Cerebellar nuclear complex (tissue), 1 donor: ENCODE results near the gene DAP3.
"Not testable (repeated sequence)": the region's sequence is repeated elsewhere in the genome, so short reads cannot be mapped to it uniquely, and the experiment has no call there.

ENCODE experiments used
- DNase-seq, 2 experiments: peaks; one replicate each; lab custom pipeline; 2025; lab: John Stamatoyannopoulos, UW

DAP3 gene

DNA sequence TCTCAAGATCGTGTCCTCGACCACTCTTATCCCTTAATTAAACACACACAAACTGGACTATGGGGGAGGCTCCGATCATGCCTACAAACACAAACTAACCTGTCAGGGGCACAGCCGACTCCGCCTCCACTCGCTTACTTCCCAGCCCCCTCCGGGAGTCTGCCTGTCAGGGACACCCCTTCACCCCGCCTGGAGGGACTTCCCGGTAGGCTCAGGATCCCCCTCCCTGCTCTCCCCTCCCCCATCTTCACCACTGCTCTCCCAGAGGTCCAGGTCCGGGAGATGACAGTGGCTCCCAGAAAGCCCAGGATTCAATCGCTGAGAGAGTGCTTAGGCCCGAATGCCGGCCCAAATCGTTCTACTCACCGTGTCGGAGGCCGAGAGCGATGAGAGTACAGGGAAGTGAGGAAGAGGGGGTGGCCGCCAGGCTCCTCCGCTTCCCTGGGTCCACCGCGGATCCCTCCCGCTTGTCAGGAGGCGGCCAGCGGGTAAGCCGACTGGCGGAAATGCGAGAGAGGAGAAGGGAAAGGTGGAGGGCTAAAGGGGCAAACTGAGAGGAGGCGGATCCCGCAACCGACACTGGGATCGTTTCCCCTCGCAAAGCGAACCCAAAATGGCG, 1.1 kb upstream of the DAP3 start:
- peak in 1 of 2 experiments; percentile 23 for DNase-seq

DNA sequence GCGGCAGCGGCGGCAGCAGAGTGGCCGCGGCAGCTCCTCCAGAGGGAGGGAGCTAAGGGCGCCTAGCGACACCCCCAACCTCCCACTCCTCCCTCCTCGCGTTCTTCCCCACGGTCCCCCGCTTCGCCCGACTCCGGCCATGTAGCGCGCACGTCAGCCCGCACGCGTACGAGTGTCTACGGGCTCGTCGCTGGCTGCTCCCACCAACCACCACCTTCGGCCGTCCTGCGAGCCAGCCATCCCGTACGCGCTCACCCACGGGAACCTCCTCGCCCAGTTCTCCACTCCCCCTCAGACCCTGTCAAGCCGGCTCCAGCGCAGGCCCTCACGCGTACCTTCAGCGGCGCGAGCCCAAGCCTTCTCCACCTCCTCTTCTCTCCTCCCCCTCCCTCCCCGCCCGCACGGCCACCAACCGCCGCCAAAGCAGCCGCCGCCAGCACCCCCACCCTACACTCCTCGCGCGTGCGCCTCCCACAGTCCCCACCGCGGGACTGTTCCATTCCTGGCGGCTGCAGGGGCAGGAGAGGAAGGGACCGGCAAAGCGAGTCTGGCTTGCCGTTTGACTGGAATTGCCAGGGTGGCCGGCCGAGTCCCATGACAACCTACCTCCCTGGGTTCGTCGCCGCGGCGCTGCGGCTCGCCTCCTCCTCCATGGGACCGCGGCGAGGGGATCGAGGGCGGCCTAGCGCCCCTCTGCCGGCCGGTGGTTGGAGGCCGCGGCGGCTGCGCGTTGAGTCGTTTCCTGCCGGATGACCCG, 389 bp upstream of the DAP3 start, which contains the start of gene YY1AP1:
Gene YY1AP1, minus strand, starts transcription at position 451 of the 757 bp plus-strand sequence. CDS start 8,338 bp downstream, outside the sequence.
- peak in 1 of 2 experiments; percentile 70 for DNase-seq

DNA sequence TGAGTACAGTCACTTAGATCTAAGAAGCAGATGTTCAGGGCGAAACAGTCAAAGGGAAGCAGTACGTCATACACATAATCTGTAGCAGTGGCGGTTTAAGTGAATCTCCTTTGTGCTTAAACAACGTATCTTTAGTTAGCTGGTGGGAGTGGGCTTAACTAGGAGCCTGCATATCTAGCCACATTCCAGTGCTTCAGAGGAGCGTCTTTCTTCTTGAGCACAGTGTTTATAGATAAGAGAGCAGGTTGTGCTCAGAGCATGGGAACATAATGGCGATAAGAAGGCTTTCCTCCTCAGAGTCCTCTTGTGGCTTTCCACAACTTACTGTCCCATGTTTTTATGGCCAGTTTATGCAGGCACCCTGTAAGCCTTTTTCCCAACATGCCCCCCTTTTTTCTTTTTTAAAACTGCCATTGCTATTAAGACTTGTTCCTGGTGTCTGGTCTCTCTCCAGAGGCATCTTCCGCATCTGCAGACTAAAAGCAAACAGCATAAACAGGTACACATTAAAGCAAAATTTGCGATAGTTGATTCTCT, 3.2 kb downstream of the DAP3 start:
- DNase-seq = no peak

DNA sequence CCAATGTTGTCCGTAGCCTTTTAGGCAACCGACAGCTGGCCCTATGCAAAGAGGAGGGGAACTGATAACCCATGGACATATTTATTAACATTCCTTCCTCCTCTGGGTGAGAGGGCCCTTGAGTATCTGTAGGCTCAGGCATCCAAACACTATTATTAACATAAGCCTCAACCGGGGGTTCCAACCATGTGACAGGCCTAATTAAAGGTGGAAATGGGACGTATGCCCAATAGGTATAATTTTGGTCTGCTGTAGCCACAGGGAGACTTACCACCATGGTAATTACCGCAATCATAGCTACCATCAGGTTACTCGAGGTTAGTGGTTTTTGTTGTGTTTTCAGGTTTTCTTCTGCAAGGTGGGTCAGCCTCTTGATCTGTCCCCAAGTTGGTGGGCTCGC, 5.3 kb downstream of the DAP3 start:
- DNase-seq = no peak

DNA sequence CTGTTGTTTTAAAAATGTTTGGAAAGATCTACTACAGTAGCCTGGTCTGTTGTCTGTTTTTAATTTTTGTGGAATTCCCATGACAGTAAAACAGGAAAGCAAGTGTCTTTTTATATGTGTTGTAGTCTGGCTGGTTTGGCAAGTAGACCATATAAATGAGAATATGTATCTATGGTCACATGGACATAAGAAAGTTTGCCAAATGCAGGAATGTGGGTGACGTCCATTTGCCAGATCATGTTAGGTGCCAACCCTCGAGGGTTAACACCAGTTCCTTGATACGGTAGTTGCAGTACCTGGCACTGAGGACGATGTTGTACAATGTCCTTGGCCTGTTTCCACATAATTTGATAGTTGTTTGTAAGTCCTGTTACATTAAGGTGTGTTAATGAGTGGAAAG, 6.2 kb downstream of the DAP3 start:
- DNase-seq = no peak

DNA sequence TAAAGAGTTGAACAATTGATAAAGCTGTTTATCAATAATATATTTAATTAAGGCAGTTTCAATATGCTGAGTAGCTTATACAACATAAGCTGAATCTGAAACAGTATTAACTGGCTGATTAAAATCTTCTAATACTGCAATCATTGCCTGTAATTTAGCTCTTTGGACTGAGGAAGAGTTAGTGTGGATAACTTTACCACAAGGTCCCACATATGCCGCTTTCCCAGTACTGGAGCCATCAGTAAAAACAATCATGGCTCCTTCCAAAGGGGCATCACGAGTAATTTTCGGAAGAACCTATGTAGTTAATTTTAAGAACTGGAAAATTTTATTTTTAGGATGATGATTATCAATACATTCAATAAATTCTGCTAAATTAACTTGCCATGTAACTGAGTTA, 6.7 kb downstream of the DAP3 start:
- no peak for DNase-seq

DNA sequence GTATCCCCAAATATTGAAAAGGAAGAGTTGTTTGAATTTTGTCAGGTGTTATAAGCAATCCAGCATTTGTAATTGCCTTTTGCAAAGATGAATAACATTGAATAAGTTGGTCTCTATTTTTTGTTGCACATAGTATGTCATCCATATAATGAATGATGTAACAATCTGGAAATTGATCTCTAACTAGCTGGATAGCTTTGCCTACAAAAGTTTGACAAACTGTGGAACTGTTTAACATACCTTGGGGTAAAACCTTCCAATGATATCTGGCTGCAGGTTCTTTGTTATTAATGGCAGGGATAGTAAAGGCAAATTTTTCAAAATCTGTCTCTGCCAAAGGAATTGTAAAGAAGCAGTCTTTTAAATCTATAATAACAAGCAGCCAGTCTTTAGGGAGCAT, 7.6 kb downstream of the DAP3 start:
- DNase-seq = no peak

DNA sequence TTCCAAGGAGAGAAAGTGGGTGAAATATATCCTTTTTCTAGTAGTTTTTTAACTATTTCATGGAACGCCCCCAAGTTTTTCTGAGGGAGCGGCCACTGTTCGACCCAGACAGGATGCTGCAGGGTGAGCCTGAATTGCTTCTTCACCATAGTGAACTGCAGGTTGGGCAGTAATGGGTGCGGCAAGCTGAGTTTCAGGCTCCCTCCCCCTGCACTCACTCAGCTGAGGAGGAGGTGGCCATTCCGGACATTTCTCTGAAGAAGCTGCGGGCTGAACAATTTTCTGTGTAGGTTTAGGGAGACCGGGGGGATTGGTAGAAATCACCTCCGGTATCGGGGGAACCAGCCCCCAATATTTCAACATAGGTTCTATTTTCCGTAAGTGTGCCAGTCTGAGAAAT, 8.2 kb downstream of the DAP3 start:
- no peak for DNase-seq

DNA sequence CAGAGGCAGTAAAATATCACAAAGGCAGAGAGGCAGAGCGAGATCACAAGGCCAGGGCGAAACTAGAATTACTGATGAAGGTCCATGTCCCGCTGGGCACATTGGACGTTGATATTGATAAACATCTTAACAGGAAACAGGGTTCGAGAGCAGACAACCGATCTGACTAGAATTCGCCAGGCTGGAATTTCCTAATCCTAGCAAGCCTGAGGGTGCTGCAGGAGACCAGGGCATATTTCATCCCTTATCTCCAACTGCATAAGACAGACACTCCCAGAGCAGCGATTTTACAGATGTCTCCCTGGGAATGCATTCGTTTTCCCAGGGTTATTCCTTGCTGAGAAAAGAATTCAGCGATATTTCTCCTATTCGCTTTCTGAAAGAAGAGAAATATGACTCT, 8.7 kb downstream of the DAP3 start:
- not testable (repeated sequence) for DNase-seq

DNA sequence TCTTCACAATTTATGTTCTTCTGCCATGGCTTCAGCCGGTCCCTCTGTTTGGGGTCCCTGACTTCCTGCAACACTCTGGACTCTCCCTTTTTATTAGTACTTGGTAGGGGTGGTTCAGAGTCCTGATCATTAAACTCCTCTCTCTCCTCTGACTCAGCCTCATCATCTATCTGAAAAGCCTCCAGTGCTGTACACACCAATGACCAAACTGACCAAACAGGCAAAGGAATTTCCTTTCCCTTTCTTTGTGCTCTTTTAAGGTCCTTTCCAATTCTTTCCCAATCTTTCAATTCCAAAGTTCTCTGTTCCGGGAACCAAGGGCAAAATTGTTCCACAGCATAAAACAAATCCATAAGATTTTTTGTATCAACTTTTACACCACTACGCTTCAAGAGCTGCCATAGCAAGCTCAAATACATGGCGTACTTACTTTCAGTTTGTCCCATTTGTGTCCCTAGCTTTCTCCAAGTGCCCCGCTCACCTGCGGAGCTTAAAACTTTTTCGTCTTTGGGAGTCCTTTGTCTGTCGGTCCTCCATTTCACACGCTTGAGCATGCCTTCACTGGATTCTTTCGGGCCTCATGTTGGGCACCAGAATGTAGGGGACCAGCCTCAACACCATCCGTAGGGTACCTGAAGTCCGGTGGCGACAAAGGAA, 9.6 kb downstream of the DAP3 start:
- DNase-seq = no peak

DNA sequence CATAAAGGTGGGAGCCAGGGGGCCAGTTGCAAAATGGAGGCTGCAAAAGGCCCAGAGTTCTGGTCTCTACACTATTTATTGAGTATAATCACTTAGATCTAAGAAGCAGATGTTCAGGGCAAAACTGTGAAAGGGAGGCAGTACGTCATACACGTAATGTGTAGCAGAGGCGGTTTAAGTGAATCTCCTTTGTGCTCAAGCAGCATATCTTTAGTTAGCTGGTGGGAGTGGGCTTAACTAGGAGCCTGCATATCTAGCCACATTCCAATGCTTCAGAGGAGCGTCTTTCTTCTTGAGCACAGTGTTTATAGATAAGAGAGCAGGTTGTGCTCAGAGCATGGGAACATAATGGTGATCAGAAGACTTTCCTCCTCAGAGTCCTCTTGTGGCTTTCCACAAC, 10.2 kb downstream of the DAP3 start:
- not testable (repeated sequence) for DNase-seq

DNA sequence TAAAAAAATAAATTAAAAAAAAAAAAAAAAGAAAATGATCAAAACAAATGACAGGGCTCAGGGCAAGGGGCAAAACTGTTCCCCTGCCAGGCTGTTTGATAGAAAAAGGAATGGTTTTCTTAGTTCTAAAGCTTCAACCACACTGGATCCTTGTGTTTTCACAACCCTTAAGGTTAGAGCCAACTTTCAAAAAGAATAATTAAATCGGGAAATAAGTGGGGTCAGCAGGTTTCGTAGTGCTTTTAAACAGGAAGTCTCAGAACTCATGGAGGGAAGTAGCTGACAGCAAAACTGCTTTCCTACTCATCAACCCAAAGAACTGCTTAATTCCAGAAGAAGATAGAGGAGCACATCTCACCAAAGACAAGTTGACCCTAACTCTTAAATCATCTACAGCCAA, 12.8 kb downstream of the DAP3 start:
- not testable (repeated sequence) for DNase-seq

DNA sequence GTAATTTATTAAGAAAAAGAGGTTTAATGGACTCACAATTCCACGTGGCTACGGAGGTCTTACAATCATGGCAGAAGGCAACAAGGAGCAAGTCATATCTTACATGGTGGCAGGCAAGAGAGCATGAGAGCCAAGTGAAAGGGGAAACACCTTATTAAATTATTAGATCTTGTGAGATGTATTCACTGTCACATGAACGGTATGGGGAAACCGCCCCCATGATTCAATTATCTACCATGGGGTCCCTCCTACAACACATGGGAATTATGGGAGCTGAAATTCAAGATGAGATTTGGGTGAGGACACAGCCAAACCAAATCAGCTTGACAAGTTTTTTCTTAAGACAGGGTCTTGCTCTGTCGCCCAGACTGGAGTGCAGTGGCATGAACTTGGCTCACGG, 14.3 kb downstream of the DAP3 start:
- no peak for DNase-seq

DNA sequence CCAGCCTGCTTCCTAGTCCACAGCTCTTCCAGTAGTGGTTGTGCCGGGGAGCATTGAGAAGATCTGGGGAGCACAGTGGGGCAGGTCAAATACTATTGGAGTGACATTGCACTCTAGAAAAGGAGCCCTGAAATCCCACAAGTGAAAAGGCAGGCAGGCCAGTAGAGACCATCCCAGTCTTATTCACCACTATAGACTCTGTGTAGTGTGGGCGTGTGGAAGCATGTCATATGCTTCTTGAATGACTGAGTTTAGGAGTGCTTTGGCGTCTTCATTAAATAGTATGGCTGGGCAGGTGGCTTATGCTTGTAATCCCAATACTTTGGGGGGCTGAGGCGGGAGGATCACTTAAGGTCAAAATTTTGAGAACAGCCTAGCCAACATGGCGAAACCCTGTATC, 15.5 kb downstream of the DAP3 start:
- DNase-seq = not testable (repeated sequence)

DNA sequence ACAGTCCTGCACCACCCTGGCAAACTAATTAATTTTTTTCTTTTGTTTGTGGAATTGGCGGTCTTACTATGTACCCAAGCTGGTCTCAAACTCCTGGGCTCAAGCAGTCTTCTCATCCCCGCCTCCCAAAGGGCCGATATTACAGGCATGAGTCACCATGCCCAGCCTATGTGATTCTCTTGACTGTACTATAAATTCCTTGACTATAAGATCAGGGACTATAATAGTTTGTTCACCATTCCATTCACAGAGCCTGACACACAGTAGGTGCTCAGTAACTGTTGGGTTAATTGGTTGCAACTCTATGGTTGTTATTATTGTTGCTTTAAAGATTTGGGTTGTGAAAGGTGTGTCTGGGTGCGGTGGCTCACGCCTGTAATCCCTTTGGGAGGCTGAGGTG, 17.2 kb downstream of the DAP3 start:
- no peak for DNase-seq

DNA sequence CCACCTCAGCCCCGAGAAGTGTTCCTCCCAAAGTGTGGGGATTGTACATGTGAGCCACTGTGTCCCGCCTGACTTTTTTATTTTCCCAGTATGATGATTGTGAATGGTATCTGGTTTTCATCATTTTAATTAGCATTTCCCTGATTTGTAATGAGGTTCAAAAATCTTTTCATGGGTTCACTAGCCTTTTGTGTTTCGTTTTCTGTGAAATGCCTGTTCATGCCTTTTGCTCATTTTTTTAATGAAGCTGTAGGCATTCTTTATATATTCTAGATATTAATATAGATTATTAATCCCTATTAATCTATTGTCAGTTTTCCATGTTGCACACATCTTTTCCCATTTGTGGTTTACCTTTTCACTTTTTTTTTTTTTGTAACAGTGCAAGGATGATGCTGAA, 20.5 kb downstream of the DAP3 start:
- DNase-seq = no peak

DNA sequence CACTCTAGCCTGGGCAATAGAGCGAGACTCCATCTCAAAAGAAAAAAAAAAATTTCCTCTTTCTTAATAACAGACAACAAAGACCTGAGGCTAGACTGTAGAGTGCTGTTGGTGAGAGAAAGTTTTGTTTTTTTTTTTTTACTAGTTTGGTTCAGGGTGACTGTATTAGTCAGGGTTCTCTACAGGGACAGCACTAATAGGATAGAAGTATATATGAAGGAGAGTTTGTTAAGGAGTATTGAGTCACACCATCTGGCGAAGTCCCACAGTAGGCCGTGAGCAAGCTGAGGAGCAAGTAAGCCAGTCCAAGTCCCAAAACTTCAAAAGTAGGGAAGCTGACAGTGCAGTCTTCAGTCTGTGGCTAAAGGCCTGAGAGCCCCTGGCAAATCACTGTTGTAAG, 22.6 kb downstream of the DAP3 start:
- DNase-seq = not testable (repeated sequence)

DNA sequence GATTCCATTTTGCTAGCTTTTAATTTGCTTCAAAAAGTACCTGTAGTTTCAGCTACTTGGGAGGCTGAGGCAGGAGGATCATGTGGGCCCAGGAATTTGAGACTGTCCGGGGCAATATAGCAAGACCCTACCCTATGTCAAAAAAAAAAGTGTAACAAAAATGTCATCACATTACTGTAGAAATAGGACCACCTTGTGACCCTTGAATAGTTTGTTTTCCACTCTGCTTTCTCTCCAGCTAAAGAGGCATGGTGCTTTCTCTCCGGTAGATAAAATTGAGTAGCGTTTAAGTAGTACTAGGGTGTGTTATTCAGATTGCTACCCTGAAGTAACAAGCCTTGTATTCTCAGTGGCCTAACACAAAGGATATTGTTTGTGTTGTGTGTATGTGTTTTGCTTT, 23.7 kb downstream of the DAP3 start:
- not testable (repeated sequence) for DNase-seq

DNA sequence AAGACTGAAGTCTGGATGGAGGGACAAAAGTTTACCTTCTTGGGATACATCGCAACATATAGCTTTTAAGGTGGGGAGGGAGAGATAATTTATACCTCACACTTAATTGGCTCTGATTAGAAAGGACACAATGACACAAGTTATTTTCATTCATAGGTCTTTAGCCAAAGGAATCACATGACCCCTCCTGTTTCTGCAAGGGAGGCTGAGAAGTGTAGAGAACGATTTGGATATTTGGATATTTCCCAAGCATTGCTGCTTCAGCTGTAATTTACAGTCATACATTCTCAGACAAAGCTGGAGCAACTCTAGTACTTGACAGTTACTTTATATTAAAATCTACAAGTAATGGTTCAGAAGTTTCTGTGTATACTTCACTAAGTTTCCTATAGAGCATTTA, 24.2 kb downstream of the DAP3 start:
- no peak for DNase-seq

DNA sequence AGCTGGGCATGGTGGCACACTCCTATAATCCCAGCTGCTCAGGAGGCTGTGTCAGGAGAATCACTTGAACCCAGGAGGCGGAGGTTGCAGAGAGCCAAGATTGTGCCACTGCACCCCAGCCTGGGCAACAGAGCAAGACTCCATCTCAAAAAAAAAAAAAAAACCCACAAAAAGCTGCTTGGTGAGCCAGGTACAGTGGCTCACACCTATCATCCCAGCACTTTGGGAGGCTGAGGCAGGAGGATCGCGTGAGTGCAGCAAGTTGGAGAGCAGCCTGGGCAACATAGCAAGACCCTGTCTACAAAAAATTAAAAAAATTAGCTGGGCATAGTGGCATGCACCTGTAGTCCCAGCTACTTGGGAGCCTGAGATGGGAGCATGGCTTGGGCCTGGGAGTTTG, 26.2 kb downstream of the DAP3 start:
- DNase-seq = not testable (repeated sequence)

DNA sequence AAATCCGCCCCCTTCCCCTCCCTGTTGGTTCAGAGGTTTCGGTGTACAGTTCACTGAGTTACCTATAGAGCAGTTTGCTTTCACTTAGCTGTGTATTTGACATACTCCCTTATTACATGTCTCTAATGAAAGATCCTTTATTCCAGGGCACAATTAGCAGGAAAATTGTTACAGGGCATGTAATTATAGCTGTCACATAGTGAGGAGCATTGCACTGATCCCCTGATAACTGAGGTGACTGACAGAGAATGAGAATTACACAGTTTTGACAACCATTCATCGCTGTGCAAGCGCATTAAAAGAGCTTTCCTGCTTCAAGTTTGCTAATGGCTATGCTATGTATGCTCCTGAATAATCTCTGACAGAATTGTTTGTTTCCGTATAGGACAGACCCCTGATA, 26.9 kb downstream of the DAP3 start:
- DNase-seq = no peak

DNA sequence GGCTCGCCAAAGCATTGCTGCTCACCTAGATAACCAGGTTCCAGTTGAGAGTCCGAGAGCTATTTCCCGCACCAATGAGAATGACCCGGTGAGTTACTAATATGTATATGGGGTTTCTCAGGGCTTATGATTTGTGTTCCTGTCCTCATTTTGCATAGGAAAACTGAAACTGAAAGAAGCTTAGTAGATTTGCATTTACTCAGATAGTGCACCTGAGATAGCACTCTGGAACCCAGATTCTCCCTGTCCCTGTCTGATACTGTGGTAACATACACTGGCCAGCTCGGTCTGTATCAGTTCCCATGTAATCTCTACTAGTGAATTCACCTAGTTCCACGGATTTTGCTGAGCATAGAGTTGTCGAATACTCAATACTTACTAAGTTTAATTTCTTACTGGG, 28.1 kb downstream of the DAP3 start:
- DNase-seq = no peak
